GM06990 (cell line): ENCODE measurements around the gene PTPN4.

Experiments
- DNase-seq: peaks from one replicate; pipeline ENCODE4 v3.0.0-alpha.2; 2011; ENCODE audit not compliant: insufficient read length; ENCODE audit errors: extremely low read depth
- H3K27me3 ChIP-seq: replicated peaks from 2 replicates; pipeline ENCODE4 v1.6.0; 2011; ENCODE audit warnings: low read length; ENCODE audit not compliant: control insufficient read depth, insufficient read depth
- H3K36me3 ChIP-seq: 2 replicates; pipeline ENCODE4 v1.5.1; 2011; ENCODE audit warnings: low read length; ENCODE audit not compliant: control insufficient read depth, insufficient read depth
- H3K4me3 ChIP-seq: replicated peaks from 2 replicates; pipeline ENCODE4 v1.5.1; 2011; ENCODE audit warnings: low read depth, mild to moderate bottlenecking, control low read depth, low read length
- CTCF ChIP-seq: IDR thresholded peaks from 2 replicates; pipeline ENCODE4 v1.5.1; 2011; ENCODE audit warnings: low read length, control low read depth, mild to moderate bottlenecking, inconsistent platforms; ENCODE audit not compliant: insufficient read depth, poor library complexity, severe bottlenecking

PTPN4 gene

GRCh38 chr2:119940856-119941255 is 181.1 kb downstream of the PTPN4 start:
- TF ChIP-seq CTCF: no peak
- no peak for DNase-seq
- H3K36me3 ChIP-seq: no peaks in the 10 kb centered on the region; the same call in 1 of the 2 replicates
- H3K4me3 ChIP-seq: no peak overlapping the region
- no peaks in the 10 kb centered on the region for H3K27me3 ChIP-seq

- no peak for TF ChIP-seq CTCF
- no peak for DNase-seq
- Histone ChIP-seq H3K27me3 (no peaks in the 10 kb centered on the region), H3K4me3 (no peak overlapping the region), H3K36me3 (no peaks in the 10 kb centered on the region; the same call in 1 of the 2 replicates)
These were observed 181.7 kb downstream of the PTPN4 start for GRCh38 chr2:119941388-119941787.

GRCh38 chr2:119941981-119942513 is 182.3 kb downstream of the PTPN4 start:
- Histone ChIP-seq H3K27me3 (no peaks in the 10 kb centered on the region), H3K36me3 (no peaks in the 10 kb centered on the region; the same call in 1 of the 2 replicates), H3K4me3 (no peak overlapping the region)
- no peak for TF ChIP-seq CTCF
- no peak for DNase-seq

- H3K27me3 ChIP-seq: no peaks in the 10 kb centered on the region
- H3K36me3 ChIP-seq: no peaks in the 10 kb centered on the region; the same call in 1 of the 2 replicates
- DNase-seq: no peak
- no peak overlapping the region for H3K4me3 ChIP-seq
- no peak for TF ChIP-seq CTCF
These were observed 183.3 kb downstream of the PTPN4 start for GRCh38 chr2:119943058-119943457.

- no peaks in the 10 kb centered on the region for H3K27me3 ChIP-seq
- no peak for TF ChIP-seq CTCF
- no peak overlapping the region for H3K4me3 ChIP-seq
- no peaks in the 10 kb centered on the region; the same call in 1 of the 2 replicates for H3K36me3 ChIP-seq
- DNase-seq: no peak
These were observed 187.8 kb downstream of the PTPN4 start for GRCh38 chr2:119947535-119947934.

GRCh38 chr2:119950966-119951365 is 191.2 kb downstream of the PTPN4 start:
- DNase-seq: no peak
- Histone ChIP-seq H3K27me3 (no peaks in the 10 kb centered on the region), H3K4me3 (no peak overlapping the region), H3K36me3 (no peaks in the 10 kb centered on the region; the same call in none of the 2 replicates)
- TF ChIP-seq CTCF: no peak
